ENCODE measurements around the gene RBBP8. TPM values are rescaled to one million over a fixed set of nuclear protein-coding genes. Genes with fewer than 3 reads are reported as not detected.
A peak's percentile ranks its signal among the peaks of the same experiment; 100 is the strongest.
"Not testable (repeated sequence)": the region's sequence is repeated elsewhere in the genome, so short reads cannot be mapped to it uniquely, and the experiment has no call there.

Gene RBBP8
- 44.0 and 51.4 TPM in 2 replicates for total RNA-seq

DNA sequence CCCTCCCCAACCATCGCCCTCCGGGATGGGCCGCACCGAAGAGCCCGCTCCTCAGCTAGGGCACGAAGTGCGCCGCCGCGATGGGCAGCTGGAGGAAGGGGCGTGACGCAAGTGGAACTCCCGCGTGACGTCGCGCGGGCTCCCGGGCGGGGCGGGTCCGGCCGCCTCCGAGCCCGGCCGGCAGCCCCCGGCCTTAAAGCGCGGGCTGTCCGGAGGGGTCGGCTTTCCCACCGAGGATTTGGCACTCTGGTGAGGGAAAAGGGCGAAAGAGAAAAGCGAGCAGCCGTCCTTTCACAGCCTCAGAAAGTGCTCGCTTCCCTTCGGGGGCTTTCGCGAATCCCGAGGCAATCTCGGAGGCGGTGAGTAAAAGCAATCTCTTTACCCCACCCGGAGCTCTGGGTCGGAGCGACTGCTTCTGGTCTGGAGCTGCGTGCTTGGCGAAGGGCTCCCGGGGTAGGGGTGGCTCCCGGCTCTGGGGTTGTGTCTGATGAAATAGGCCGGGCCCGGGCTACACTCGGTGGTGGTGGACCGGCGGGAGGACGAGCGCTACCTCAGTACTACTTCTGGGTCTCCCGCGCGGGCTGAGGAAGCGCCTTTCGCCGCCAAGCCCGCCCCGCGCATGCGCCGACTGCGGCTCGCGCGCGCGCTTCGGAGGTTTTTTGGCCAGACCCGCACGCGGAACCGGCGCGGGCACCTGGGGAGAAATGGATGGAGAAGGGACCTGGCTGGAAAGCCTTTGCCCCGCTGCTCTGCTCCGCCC lies at the start of gene RBBP8:
Gene RBBP8 (plus strand): TSS at position 123 of the 760 bp plus-strand sequence. CDS start 3,524 bp downstream, outside the sequence.
- no peak for DNase-seq (ENCODE audit: low read depth)
- TF ChIP-seq, protein P1, sequence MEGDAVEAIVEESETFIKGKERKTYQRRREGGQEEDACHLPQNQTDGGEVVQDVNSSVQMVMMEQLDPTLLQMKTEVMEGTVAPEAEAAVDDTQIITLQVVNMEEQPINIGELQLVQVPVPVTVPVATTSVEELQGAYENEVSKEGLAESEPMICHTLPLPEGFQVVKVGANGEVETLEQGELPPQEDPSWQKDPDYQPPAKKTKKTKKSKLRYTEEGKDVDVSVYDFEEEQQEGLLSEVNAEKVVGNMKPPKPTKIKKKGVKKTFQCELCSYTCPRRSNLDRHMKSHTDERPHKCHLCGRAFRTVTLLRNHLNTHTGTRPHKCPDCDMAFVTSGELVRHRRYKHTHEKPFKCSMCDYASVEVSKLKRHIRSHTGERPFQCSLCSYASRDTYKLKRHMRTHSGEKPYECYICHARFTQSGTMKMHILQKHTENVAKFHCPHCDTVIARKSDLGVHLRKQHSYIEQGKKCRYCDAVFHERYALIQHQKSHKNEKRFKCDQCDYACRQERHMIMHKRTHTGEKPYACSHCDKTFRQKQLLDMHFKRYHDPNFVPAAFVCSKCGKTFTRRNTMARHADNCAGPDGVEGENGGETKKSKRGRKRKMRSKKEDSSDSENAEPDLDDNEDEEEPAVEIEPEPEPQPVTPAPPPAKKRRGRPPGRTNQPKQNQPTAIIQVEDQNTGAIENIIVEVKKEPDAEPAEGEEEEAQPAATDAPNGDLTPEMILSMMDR (IDR thresholded peaks at IDR 0.05; ENCODE audit: insufficient read depth, low read length, poor library complexity, severe bottlenecking) = no peak

DNA sequence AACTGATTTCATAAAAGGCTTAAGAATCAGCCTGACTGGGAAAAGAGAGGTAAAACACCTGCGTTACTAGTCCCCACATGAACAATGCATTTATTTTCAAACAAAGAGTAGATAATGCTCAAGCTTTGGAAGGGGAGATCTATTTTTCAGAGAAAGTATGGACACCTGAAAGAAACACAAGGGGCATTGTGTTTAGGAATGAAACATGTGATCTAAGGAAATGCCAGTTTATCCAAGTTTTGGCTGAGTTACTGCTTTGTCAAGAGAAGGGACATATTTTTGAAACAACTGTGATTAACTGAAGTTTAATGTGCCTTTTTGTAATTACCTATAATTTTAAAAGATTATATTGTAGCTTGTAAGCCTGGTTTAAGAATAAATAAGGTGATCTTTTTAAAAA lies 49.3 kb upstream of the RBBP8 start:
- DNase-seq (ENCODE audit: low read depth) = no peak
- H3K27me3 ChIP-seq (ENCODE audit: control insufficient read depth, insufficient read depth, low read length) = no peaks in the 10 kb centered on the region

More for the DNA sequence above, at the start of gene RBBP8:
- Histone ChIP-seq H3K36me3 (ENCODE audit: control insufficient read depth, insufficient read depth, low read length) (no peaks in the 10 kb centered on the region), H3K27me3 (ENCODE audit: control insufficient read depth, insufficient read depth, low read length) (no peaks in the 10 kb centered on the region), H3K4me3 (ENCODE audit: low read depth, low read length) (peak within 1 kb of the TSS; percentile 77)

DNA sequence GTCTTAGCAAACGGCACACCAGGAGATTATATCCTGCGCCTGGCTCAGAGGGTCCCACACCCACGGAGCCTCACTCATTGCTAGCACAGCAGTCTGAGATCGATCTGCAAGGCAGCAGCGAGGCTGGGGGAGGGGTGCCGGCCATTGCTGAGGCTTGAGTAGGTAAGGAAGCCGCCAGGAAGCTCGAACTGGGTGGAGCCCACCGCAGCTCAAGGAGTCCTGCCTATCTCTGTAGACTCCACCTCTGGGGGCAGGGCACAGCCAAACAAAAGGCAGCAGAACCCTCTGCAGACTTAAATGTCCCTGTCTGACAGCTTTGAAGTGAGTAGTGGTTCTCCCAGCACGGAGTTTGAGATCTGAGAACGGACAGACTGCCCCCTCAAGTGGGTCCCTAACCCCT lies 47.4 kb upstream of the RBBP8 start:
- not testable (repeated sequence) for H3K27me3 ChIP-seq (ENCODE audit: control insufficient read depth, insufficient read depth, low read length); DNase-seq (ENCODE audit: low read depth); H3K36me3 ChIP-seq (ENCODE audit: control insufficient read depth, insufficient read depth, low read length); H3K4me3 ChIP-seq (ENCODE audit: low read depth, low read length)

More for the DNA sequence above, 49.3 kb upstream of the RBBP8 start:
- H3K4me3 ChIP-seq (ENCODE audit: low read depth, low read length) = no peak overlapping the region
- TF ChIP-seq, protein P1 (IDR thresholded peaks at IDR 0.05; ENCODE audit: insufficient read depth, low read length, poor library complexity, severe bottlenecking) = no peak
- H3K36me3 ChIP-seq (ENCODE audit: control insufficient read depth, insufficient read depth, low read length) = no peaks in the 10 kb centered on the region

DNA sequence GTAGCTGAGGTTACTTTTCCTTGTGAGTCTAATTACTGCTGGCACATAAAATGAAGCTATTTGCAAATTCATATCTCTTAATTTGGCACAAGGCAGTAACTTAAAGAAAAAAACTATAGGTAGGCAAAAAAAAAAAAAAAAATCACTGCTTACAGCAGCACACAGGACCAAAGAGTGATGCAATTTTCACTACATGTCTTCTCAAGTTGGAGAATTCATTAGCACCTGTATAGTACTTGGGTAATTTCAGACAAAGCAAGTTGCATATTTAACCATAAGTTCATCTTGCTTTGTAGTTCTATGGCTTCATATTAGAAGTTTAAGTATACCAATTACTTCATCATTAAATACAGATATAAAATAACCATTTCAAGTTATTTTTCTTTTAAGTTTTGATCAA lies 33.7 kb upstream of the RBBP8 start:
- no peak for DNase-seq (ENCODE audit: low read depth)
- TF ChIP-seq, protein P1 (IDR thresholded peaks at IDR 0.05; ENCODE audit: insufficient read depth, low read length, poor library complexity, severe bottlenecking) = no peak
- Histone ChIP-seq H3K36me3 (ENCODE audit: control insufficient read depth, insufficient read depth, low read length) (no peaks in the 10 kb centered on the region), H3K27me3 (ENCODE audit: control insufficient read depth, insufficient read depth, low read length) (no peaks in the 10 kb centered on the region), H3K4me3 (ENCODE audit: low read depth, low read length) (no peak overlapping the region)

DNA sequence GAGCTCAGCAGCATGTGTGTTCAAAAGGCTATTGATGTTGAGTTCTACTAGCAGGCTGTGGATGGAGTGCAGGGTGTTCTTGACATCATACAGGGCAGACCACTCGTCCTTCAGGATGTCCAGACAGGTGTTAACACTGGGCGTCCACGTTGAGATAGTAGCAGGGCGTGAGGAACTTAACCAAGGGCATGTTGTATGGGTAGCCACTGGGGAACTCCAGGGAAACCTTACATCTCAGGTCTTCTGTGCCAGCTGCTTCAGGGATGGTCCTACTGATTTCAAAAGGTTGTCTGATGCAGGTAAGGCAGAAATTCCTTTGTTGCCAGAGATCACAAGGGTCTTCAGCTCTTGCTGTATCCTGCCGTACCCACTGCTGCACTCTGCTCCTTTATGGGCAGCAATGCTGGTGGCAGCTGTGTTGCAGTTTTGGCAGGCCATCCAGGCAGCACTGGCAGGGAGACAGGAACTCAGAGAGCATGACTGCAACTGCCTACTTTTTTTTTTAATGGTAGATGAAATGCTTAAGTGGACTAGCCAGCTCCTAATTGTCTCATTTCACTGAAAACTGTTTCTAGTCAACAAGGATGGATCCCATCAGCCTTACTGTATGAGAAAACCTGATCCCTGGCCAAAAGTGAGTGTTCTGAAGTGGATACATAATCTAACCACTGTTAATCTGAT lies 32.4 kb upstream of the RBBP8 start:
- Histone ChIP-seq H3K27me3 (ENCODE audit: control insufficient read depth, insufficient read depth, low read length) (no peaks in the 10 kb centered on the region), H3K4me3 (ENCODE audit: low read depth, low read length) (no peak overlapping the region), H3K36me3 (ENCODE audit: control insufficient read depth, insufficient read depth, low read length) (no peaks in the 10 kb centered on the region)
- DNase-seq (ENCODE audit: low read depth) = no peak
- TF ChIP-seq, protein P1 (IDR thresholded peaks at IDR 0.05; ENCODE audit: insufficient read depth, low read length, poor library complexity, severe bottlenecking) = no peak

DNA sequence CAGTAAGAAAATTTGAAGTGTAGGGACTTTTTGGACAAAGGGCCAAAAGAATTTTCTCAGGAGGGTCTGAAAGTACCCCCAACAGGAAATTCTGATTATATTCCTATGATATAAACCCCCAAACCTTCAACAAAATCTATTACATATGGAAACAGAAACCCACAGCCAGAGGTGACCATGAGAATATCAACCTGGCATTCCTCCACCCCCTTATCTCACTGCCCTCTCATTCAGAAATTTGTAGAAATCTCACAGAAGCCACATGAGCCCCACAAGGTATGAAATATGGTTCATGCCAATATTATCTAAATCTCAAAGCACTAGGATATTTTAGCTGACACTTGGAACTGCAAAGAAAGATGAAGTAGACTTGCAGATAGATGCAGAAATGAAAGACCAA lies 31.0 kb upstream of the RBBP8 start:
- DNase-seq (ENCODE audit: low read depth) = no peak
- Histone ChIP-seq H3K4me3 (ENCODE audit: low read depth, low read length) (no peak overlapping the region), H3K36me3 (ENCODE audit: control insufficient read depth, insufficient read depth, low read length) (no peaks in the 10 kb centered on the region), H3K27me3 (ENCODE audit: control insufficient read depth, insufficient read depth, low read length) (no peaks in the 10 kb centered on the region)
- TF ChIP-seq, protein P1 (IDR thresholded peaks at IDR 0.05; ENCODE audit: insufficient read depth, low read length, poor library complexity, severe bottlenecking) = no peak

DNA sequence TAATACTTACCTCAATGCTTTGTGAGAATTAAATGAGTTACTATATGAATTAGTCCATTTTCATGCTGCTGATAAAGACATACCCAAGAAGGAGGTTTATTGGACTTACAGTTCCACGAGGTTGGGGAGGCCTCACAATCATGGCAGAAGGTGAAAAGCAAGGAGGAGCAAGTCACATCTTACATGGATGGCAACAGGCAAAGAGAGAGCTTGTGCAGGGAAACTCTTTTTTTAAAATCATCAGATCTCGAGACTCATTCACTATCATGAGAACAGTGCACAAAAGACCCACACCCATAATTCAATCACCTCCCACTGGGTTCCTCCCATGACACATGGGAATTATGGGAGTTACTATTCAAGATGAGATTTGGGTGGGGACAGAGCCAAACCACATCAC lies 29.9 kb upstream of the RBBP8 start:
- not testable (repeated sequence) for DNase-seq (ENCODE audit: low read depth); H3K36me3 ChIP-seq (ENCODE audit: control insufficient read depth, insufficient read depth, low read length); H3K27me3 ChIP-seq (ENCODE audit: control insufficient read depth, insufficient read depth, low read length); H3K4me3 ChIP-seq (ENCODE audit: low read depth, low read length)

All from kidney epithelial cell (primary cell).